ENCODE data around the gene SKAP1. TPM values are rescaled to one million over a fixed set of nuclear protein-coding genes. Genes with fewer than 3 reads are reported as not detected.

The SKAP1 gene
- total and polyA plus RNA-seq, 2 of the 13 experiments (the other 11 are each of a cell fraction or from before 2014, with no cell fraction given): 0.21 TPM; not detected in 1

GRCh38 chr17:48409607-48410006 lies 20.4 kb downstream of the SKAP1 start:
- Histone ChIP-seq H4K20me1 (ENCODE audit: insufficient read depth, low read length) (no peaks in the 10 kb centered on the region), H3K36me3 (replicated peaks in 1 of 2; ENCODE audit: control insufficient read depth in 1 of 2, insufficient read depth in 2 of 2, low read length in 2 of 2) (no peaks in the 10 kb centered on the region), H3K9ac (ENCODE audit: insufficient read depth, low read depth, low read length) (no peak overlapping the region), H3K79me2 (ENCODE audit: insufficient read depth, low read length) (no peaks in the 10 kb centered on the region), H3K27me3 (ENCODE audit: control insufficient read depth in 1 of 2, insufficient read depth in 2 of 2, low read length in 2 of 2) (peaks cover 1 to 19% of the 10 kb centered on the region in 2 experiments; a peak in 2 of 5 replicates), H3K4me2 (ENCODE audit: low read depth, low read length) (no peak overlapping the region), H3K4me1 (ENCODE audit: insufficient read depth, low read length) (no peaks in the 10 kb centered on the region), H3K27ac (ENCODE audit: extremely low read length, insufficient read depth, low read length) (no peak overlapping the region), H3K9me3 (ENCODE audit: low read length) (no peaks in the 10 kb centered on the region), H3K4me3 (replicated peaks in 1 of 3; ENCODE audit: insufficient read depth in 1 of 3, low read depth in 2 of 3, low read length in 3 of 3) (no peak overlapping the region), H2AFZ (ENCODE audit: low read length) (no peak overlapping the region)
- no peak for FAIRE-seq
- TF ChIP-seq RFXAP (CRISPR knock-in tag; IDR thresholded peaks at IDR 0.05; ENCODE audit: borderline replicate concordance) (no peak), ATF7 (IDR thresholded peaks at IDR 0.05) (peak; percentile 82), ATF7 (CRISPR knock-in tag; IDR thresholded peaks at IDR 0.05) (no peak), HNRNPK (IDR thresholded peaks at IDR 0.05; ENCODE audit: low read depth, low read length, poor library complexity, severe bottlenecking) (no peak)
- no peak for ATAC-seq
- CTCF ChIA-PET (ENCODE audit: low intra/inter-chr PET ratio, low total read pairs): no interaction called here
- no TSS peak for BruUV-seq (replicated peaks)
- intact Hi-C loops (cut with micrococcal nuclease; ENCODE audit: unreplicated experiment) (no loop called here), in situ Hi-C loops (cut with HindIII; ENCODE audit: extremely low pct_ligation_motif_present, low pct_unique_long_range_greater_than_20kb) (no loop called here)
- POLR2A ChIA-PET: no interaction called here
- WGBS (ENCODE audit: low lambda C conversion rate): 13% methylated on average over 5 of the region's 5 CpGs
- DNase-seq (ENCODE audit: low spot score): no peak

DNA sequence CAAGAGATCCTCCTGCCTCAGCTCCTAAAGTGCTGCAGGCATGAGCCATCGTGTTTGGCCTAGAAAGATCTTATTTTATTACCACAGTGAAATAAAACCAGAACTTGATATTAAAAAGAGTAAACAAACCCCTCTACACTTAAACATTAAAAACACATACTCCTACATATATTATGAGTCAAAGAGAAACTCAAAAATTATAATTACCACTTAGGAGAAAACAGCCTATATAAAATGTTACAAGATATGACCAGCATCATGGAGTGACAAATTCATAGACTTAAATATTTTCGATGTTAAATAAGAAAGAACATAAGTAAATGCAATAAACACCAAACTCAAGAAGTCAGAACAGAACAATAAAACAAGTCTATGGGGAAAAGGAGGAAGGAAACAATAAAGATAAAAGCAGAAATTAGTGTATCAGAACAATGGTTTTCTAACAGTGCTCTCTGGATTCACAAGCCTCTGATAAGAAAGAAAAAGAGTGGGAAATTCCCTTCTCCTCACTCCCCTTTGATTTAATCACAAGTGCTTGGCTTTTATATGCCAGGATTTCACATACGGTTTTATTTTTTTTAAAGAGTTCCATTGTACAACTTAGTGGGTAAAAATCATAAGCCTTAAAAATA lies 23.0 kb downstream of the SKAP1 start:
- Histone ChIP-seq H3K4me1 (ENCODE audit: insufficient read depth, low read length) (no peaks in the 10 kb centered on the region), H3K79me2 (ENCODE audit: insufficient read depth, low read length) (no peaks in the 10 kb centered on the region), H4K20me1 (ENCODE audit: insufficient read depth, low read length) (no peaks in the 10 kb centered on the region), H3K9ac (ENCODE audit: insufficient read depth, low read depth, low read length) (no peak overlapping the region), H2AFZ (ENCODE audit: low read length) (no peak overlapping the region), H3K4me2 (ENCODE audit: low read depth, low read length) (no peak overlapping the region), H3K4me3 (replicated peaks in 1 of 3; ENCODE audit: insufficient read depth in 1 of 3, low read depth in 2 of 3, low read length in 3 of 3) (no peak overlapping the region), H3K27me3 (ENCODE audit: control insufficient read depth in 1 of 2, insufficient read depth in 2 of 2, low read length in 2 of 2) (peaks cover 0 to 13% of the 10 kb centered on the region in 2 experiments; a peak in 2 of 5 replicates), H3K27ac (ENCODE audit: extremely low read length, insufficient read depth, low read length) (no peak overlapping the region), H3K9me3 (ENCODE audit: low read length) (no peaks in the 10 kb centered on the region), H3K36me3 (replicated peaks in 1 of 2; ENCODE audit: control insufficient read depth in 1 of 2, insufficient read depth in 2 of 2, low read length in 2 of 2) (no peaks in the 10 kb centered on the region)
- no peak for FAIRE-seq
- under 1% methylated on average over 3 of the region's 3 CpGs for WGBS (ENCODE audit: low lambda C conversion rate)
- in situ Hi-C loops (cut with HindIII; ENCODE audit: extremely low pct_ligation_motif_present, low pct_unique_long_range_greater_than_20kb) (no loop called here), intact Hi-C loops (cut with micrococcal nuclease; ENCODE audit: unreplicated experiment) (no loop called here)
- no TSS peak for BruUV-seq (replicated peaks)
- ATAC-seq: no peak
- DNase-seq (ENCODE audit: low spot score): no peak
- ChIA-PET POLR2A (no interaction called here), CTCF (ENCODE audit: low intra/inter-chr PET ratio, low total read pairs) (no interaction called here)
- no peak for TF ChIP-seq ATF7-NPFF (CRISPR knock-in tag; IDR thresholded peaks at IDR 0.05; ENCODE audit: low read depth)
- no peak for TF ChIP-seq ZSCAN30 (CRISPR knock-in tag; IDR thresholded peaks at IDR 0.05)
- no peak for TF ChIP-seq SYNCRIP (IDR thresholded peaks at IDR 0.05; ENCODE audit: insufficient read depth, low read depth, low read length)

Measured in HepG2 (cell line).